MM.1S (cell line): ENCODE measurements around the gene SIRPA.

Experiments
- CTCF ChIP-seq: fragments of 300-600 bp; sonication (generic); IDR thresholded peaks from 2 replicates; pipeline ENCODE4 v1.5.1; 2016; ENCODE audit warnings: antibody characterized with exemption, low read length, mixed read lengths
- EZH2 ChIP-seq: fragments of 300-600 bp; sonication (generic); optimal IDR thresholded peaks from 2 replicates; pipeline ENCODE3; 2017; ENCODE audit warnings: low read depth, mild to moderate bottlenecking, antibody characterized with exemption, low read length, mixed read lengths
- EZH2phosphoT487 ChIP-seq: fragments of 300-600 bp; sonication (generic); IDR thresholded peaks from 2 replicates; pipeline ENCODE4 v1.6.1; 2018; ENCODE audit warnings: antibody characterized with exemption, low read length

- TF ChIP-seq EZH2phosphoT487 (no peak), CTCF (no peak), EZH2 (no peak)
Measured at GRCh38 chr20:1899241-1899525, 4.0 kb downstream of the SIRPA start.
